GM12892 (cell line): ENCODE measurements around the gene NPR2.

ENCODE experiments used
- POLR2A ChIP-seq: IDR thresholded peaks from 2 replicates; pipeline ENCODE4 v1.6.1; 2011; ENCODE audit warnings: low read depth, low read length, control low read depth
- POLR2AphosphoS5 ChIP-seq: IDR thresholded peaks from 2 replicates; pipeline ENCODE4 v1.6.1; 2011; ENCODE audit warnings: low read depth, low read length, control low read depth
- TAF1 ChIP-seq: IDR thresholded peaks from 2 replicates; pipeline ENCODE4 v1.6.1; 2011; ENCODE audit warnings: low read depth, mild to moderate bottlenecking, control low read depth, low read length, borderline replicate concordance

DNA sequence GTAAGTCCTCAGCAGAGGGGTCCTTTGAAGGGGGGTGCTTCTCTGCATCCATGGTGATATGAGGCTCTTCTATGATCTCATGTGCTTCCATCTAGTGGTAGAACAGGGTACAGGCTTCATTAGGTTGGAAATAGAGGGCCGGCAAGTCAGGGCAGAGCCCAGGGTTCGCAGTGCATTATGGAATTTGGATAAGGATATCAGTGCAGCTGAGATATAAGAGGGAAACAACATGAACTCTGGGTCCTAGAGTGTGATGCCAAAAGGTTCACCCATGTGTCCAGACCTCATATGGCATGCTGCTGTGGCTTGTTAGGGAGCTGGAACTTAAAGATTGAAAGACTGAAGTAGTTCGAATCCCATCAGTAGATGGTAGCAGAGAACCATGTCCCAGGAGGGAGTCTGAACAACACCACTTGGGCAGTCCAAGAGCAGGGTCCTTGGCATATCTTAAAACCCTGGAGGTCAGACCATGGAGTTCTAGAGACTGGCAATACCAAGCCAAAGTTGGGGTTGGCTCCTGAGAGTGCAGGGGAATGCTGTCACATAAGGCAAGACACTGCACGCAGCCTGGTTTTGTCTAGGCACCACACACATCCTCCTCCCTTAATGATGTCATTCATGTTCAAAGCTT, 34.8 kb downstream of the NPR2 start:
- TF ChIP-seq POLR2A (no peak), POLR2AphosphoS5 (no peak), TAF1 (no peak)
